ENCODE data around the gene SCIMP.
A peak's percentile ranks its signal among the peaks of the same experiment; 100 is the strongest.
"Not testable (repeated sequence)": the region's sequence is repeated elsewhere in the genome, so short reads cannot be mapped to it uniquely, and the experiment has no call there.

SCIMP gene

DNA sequence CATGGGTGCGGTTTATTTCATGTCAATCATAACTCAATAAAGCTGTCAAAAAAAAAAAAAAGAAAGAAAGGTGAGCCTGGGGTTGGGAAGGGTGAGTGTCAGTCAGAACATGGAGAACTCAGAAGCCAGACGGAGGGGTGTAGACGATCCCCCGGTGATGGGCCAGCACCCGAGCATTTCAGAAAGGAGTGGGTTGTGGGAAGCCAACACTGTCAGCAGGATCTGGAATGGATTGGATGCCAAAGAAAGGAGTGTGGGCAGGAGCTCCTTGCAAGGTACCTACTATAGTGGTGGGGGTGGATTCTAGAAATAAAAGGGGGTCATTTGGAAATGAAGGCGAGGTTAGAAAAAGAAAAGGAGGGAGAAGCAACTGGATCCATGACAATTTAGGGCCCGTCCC lies 19.8 kb upstream of the SCIMP start:
- Mint-ChIP-seq H3K9me3 (no peaks in the 10 kb centered on the region), H3K4me3 (no peak overlapping the region), H3K4me1 (ENCODE audit: low read depth) (peaks cover 20% of the 10 kb centered on the region), H3K36me3 (ENCODE audit: low read depth) (peaks cover 86% of the 10 kb centered on the region), H3K27ac (peak overlapping the region; percentile 67), H3K27me3 (no peaks in the 10 kb centered on the region)
- intact Hi-C loops (cut with micrococcal nuclease): no loop called here

- H3K4me3 Mint-ChIP-seq: no peak overlapping the region
- no peaks in the 10 kb centered on the region for H3K9me3 Mint-ChIP-seq
- no peak overlapping the region for H3K27ac Mint-ChIP-seq
- peaks cover 91% of the 10 kb centered on the region for H3K36me3 Mint-ChIP-seq (ENCODE audit: low read depth)
- H3K4me1 Mint-ChIP-seq (ENCODE audit: low read depth): peaks cover 12% of the 10 kb centered on the region
- intact Hi-C loops (cut with micrococcal nuclease): loop anchor here (10.0 kb wide), 1 partner anchor 55 kb away; no protein-coding TSS in a partner anchor
- H3K27me3 Mint-ChIP-seq: no peaks in the 10 kb centered on the region
Measured at GRCh38 chr17:5249615-5250014, 15.0 kb upstream of the SCIMP start.

- Mint-ChIP-seq H3K4me3 (no peak overlapping the region), H3K36me3 (ENCODE audit: low read depth) (peaks cover 85% of the 10 kb centered on the region), H3K9me3 (no peaks in the 10 kb centered on the region), H3K27me3 (no peaks in the 10 kb centered on the region), H3K27ac (no peak overlapping the region), H3K4me1 (ENCODE audit: low read depth) (peaks cover 6% of the 10 kb centered on the region)
- intact Hi-C loops (cut with micrococcal nuclease): loop anchor here (10.0 kb wide), 1 partner anchor 56 kb away; no protein-coding TSS in a partner anchor
Measured at GRCh38 chr17:5248821-5249479, 14.3 kb upstream of the SCIMP start.

- H3K36me3 Mint-ChIP-seq (ENCODE audit: low read depth): peaks cover 81% of the 10 kb centered on the region
- intact Hi-C loops (cut with micrococcal nuclease): loop anchor here (10.0 kb wide), 1 partner anchor 57 kb away; no protein-coding TSS in a partner anchor
- H3K4me1 Mint-ChIP-seq (ENCODE audit: low read depth): peaks cover 6% of the 10 kb centered on the region
- no peaks in the 10 kb centered on the region for H3K9me3 Mint-ChIP-seq
- no peak overlapping the region for H3K27ac Mint-ChIP-seq
- H3K27me3 Mint-ChIP-seq: no peaks in the 10 kb centered on the region
- H3K4me3 Mint-ChIP-seq: no peak overlapping the region
Measured at GRCh38 chr17:5247621-5248020, 13.0 kb upstream of the SCIMP start.

DNA sequence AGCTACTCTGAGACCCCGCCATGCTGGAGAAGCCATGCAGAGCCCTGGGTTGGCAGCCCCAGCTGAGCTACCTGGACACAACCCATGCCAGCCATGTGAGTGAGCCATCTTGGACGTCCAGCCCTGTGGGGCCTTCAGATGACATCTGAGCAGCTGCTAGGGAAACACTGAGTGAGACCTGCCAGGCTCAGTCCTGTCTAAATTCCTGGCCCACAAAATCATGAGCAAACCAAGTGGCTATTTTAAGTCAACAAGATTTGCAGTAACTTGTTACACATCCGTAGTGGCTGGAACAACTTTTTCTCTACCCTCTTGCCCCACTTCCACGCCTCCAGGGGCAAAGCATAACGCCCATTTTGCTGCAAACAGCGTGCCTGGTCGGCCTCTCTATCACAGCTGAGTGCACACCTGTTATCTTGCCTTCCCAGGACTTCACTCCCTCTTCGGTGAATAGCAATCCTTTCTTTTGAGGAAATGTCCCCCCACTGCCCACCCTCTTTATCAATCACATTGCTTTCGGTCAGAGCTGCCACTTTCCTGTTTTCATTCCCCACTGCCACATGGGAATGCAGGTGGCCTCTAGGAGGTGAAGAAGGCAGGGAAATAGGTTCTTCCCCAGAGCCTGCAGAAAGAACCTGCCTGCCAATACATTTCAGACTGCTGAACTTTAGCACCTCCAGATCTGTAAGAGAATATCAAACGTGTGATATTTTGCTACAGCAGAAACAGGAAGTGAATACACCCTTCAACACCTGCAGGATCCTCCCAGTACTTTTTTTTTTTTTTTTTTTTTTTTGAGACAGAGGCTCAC lies 7.4 kb upstream of the SCIMP start:
- no peak overlapping the region for H3K27ac Mint-ChIP-seq
- intact Hi-C loops (cut with micrococcal nuclease): loop anchor here (10.0 kb wide), 1 partner anchor 63 kb away; no protein-coding TSS in a partner anchor
- H3K4me1 Mint-ChIP-seq (ENCODE audit: low read depth): peaks cover 22% of the 10 kb centered on the region
- no peaks in the 10 kb centered on the region for H3K9me3 Mint-ChIP-seq
- no peak overlapping the region for H3K4me3 Mint-ChIP-seq
- peaks cover 76% of the 10 kb centered on the region for H3K36me3 Mint-ChIP-seq (ENCODE audit: low read depth)
- peaks cover 5% of the 10 kb centered on the region for H3K27me3 Mint-ChIP-seq

DNA sequence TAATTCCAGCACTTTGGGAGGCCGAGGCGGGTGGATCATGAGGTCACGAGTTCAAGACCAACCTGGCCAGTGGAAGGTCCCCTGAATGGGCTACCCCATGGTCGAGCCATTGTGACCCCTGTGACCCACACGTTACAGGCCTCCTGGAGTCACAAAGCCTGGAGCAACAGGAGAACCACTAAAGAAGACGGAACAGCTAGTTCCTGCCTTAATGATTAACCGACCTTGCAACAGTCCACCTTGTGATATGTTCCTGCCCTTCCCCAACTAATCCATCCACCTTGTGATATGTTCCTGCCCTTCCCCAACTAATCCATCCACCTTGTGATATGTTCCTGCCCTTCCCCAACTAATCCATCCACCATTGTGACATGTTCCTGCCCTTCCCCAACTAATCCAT lies 5.1 kb upstream of the SCIMP start:
- H3K27ac Mint-ChIP-seq, H3K4me3 Mint-ChIP-seq, H3K9me3 Mint-ChIP-seq, H3K27me3 Mint-ChIP-seq: not testable (repeated sequence)
- peaks cover 56% of the 10 kb centered on the region for H3K36me3 Mint-ChIP-seq (ENCODE audit: low read depth)
- intact Hi-C loops (cut with micrococcal nuclease): loop anchor here (10.0 kb wide), 1 partner anchor 65 kb away; no protein-coding TSS in a partner anchor
- peaks cover 33% of the 10 kb centered on the region for H3K4me1 Mint-ChIP-seq (ENCODE audit: low read depth)

DNA sequence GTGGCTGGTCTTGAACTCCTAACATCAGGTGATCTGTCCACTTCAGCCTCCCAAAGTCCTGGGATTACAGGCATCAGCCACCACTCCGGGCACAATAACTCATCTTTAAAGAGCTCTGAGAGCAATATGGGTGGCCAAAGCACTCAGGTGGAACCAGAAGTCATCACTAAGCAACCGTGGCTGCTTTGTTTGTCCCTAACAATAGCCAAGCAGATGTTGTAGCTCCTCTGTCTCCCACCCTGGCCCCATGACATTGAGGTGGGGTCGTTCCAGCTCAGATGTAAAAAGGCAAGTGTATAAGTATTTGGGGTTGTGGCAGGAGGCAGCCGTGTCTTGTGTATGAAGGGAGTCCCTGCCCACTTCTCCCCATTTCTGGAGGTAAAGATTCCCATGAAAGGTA lies 3.7 kb upstream of the SCIMP start:
- H3K27ac Mint-ChIP-seq: no peak overlapping the region
- H3K27me3 Mint-ChIP-seq: peaks cover 5% of the 10 kb centered on the region
- H3K4me1 Mint-ChIP-seq (ENCODE audit: low read depth): peaks cover 47% of the 10 kb centered on the region
- H3K4me3 Mint-ChIP-seq: no peak overlapping the region
- H3K36me3 Mint-ChIP-seq (ENCODE audit: low read depth): peaks cover 66% of the 10 kb centered on the region
- intact Hi-C loops (cut with micrococcal nuclease): no loop called here
- H3K9me3 Mint-ChIP-seq: no peaks in the 10 kb centered on the region

DNA sequence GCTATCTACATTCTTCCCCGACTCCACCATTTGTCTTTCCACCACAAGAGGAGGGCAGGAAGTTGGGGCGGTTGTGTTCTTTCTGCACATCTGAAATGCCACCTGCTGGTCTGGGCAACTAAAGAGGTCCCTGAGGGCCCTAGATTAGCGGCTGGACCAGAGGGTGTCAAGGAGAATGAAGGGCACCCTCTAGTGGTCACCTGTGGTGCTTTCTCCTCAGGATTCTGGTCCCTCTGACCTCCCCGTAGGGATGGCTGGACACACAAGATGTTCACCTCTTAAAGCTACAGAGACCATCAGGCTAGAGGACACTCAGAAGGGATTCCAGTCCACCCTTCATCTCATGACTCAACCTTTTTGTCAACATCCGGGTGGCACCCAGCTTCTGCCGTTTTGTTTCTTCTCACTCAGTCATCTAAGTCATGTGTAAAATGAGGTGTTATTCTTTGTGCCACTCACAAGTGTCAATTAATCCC lies 2.9 kb upstream of the SCIMP start:
- no peaks in the 10 kb centered on the region for H3K9me3 Mint-ChIP-seq
- intact Hi-C loops (cut with micrococcal nuclease): loop anchor here (1.0 kb wide), 1 partner anchor 40 kb away; no protein-coding TSS in a partner anchor
- peaks cover 5% of the 10 kb centered on the region for H3K27me3 Mint-ChIP-seq
- H3K36me3 Mint-ChIP-seq (ENCODE audit: low read depth): peaks cover 66% of the 10 kb centered on the region
- H3K4me3 Mint-ChIP-seq: peak overlapping the region; percentile 68
- H3K27ac Mint-ChIP-seq: peak overlapping the region; percentile 56
- peaks cover 54% of the 10 kb centered on the region for H3K4me1 Mint-ChIP-seq (ENCODE audit: low read depth)

DNA sequence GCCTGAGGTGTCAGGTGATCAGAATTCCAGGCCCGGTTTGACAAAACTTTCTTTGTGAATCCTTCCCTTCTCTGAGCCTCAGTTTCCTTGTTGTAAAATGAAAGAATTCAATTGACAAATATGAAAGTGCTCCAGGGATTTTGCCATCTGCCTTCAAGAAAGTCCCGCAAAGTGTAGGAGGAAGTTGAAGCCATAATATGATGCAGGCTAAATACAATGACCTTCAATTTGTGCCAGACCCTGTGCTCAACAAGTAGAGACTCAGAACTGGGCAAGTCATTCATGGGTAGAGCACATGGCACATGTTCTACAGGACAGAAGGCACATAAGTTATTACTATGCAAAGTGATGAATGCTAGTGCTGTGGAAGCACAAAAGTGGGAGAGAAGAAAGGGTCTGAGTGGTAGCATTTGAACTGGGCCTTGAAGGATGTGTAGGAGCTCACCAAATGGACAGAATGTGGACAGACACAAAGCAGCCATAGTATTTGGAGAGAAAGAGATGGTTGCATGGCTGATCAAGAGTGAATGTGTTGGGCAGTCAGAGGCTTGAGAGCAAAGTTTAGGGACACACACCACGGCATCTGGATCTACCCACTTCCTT lies 2.4 kb upstream of the SCIMP start:
- Mint-ChIP-seq H3K27ac (peak overlapping the region; percentile 56), H3K9me3 (no peaks in the 10 kb centered on the region), H3K4me3 (peak overlapping the region; percentile 68), H3K27me3 (peaks cover 5% of the 10 kb centered on the region), H3K4me1 (ENCODE audit: low read depth) (peaks cover 60% of the 10 kb centered on the region), H3K36me3 (ENCODE audit: low read depth) (peaks cover 66% of the 10 kb centered on the region)
- intact Hi-C loops (cut with micrococcal nuclease): loop anchor here (1.0 kb wide), 1 partner anchor 40 kb away; no protein-coding TSS in a partner anchor

DNA sequence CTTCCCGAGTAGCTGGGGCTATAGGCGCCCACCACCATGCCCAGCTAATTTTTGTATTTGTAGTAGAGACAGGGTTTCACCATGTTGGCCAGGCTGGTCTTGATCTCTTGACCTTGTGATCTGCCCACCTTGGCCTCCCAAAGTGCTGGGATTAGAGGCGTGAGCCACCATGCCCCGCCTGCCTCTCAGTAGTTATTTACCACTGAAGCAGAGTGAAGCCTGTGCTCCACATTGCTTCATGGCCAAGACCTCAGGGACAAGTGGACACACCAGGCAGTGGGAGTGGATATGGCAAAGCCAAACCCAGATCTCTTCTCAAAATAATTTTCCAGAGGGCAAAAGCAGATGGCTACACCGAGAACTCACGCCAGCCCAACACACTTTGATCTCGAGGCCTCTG lies 1.2 kb downstream of the SCIMP start:
- Mint-ChIP-seq H3K27ac (peak overlapping the region; percentile 92), H3K36me3 (ENCODE audit: low read depth) (peaks cover 66% of the 10 kb centered on the region), H3K4me3 (peak overlapping the region; percentile 87), H3K4me1 (ENCODE audit: low read depth) (peaks cover 85% of the 10 kb centered on the region)
- intact Hi-C loops (cut with micrococcal nuclease); H3K9me3 Mint-ChIP-seq; H3K27me3 Mint-ChIP-seq: not testable (repeated sequence)

DNA sequence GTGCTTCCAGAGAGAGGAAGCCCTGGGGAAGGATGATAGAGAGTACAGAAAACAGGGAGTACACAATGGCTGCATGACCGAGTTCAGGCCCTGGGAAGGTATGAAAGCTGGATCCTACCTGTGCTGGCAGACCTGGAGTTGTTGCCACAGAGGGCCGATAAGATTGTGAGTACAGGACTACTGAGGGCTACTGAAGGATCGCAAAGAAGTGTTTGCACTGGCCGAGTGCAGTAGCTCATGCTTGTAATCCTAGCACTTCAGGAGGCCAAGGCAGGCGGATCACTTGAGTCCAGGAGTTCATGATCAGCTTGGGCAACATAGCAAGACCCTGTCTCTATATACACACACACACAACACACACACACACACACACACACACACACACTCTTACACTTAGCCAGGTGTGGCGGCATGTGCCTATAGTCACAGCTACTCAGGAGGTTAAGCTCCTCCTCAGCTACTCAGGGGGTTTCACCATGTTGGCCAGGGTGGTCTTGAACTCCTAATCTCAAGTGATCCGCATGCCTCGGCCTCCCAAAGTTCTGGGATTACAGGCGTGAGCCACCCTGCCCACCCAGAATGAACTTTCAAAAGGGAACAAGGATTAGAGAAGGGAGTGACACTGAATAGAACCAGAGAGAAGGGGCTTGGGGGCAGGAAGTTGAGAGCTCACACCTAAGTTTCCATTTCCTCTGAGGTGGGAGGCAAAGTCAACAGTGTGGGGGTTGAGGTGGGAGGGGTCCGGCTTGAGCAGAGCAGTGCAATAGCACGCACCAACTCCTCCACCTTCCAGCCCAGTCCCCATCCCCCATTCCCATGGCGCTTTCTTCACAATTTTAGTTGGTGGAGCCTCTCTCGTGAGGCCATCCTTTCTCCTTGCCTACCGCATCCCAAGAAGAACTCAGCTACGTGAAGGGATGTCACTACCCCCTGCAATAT lies 7.5 kb downstream of the SCIMP start:
- H3K27ac Mint-ChIP-seq: peak overlapping the region; percentile 65
- intact Hi-C loops (cut with micrococcal nuclease): no loop called here
- H3K4me1 Mint-ChIP-seq (ENCODE audit: low read depth): peaks cover 87% of the 10 kb centered on the region
- no peaks in the 10 kb centered on the region for H3K9me3 Mint-ChIP-seq
- H3K36me3 Mint-ChIP-seq (ENCODE audit: low read depth): peaks cover 91% of the 10 kb centered on the region
- no peaks in the 10 kb centered on the region for H3K27me3 Mint-ChIP-seq
- peak overlapping the region; percentile 58 for H3K4me3 Mint-ChIP-seq

DNA sequence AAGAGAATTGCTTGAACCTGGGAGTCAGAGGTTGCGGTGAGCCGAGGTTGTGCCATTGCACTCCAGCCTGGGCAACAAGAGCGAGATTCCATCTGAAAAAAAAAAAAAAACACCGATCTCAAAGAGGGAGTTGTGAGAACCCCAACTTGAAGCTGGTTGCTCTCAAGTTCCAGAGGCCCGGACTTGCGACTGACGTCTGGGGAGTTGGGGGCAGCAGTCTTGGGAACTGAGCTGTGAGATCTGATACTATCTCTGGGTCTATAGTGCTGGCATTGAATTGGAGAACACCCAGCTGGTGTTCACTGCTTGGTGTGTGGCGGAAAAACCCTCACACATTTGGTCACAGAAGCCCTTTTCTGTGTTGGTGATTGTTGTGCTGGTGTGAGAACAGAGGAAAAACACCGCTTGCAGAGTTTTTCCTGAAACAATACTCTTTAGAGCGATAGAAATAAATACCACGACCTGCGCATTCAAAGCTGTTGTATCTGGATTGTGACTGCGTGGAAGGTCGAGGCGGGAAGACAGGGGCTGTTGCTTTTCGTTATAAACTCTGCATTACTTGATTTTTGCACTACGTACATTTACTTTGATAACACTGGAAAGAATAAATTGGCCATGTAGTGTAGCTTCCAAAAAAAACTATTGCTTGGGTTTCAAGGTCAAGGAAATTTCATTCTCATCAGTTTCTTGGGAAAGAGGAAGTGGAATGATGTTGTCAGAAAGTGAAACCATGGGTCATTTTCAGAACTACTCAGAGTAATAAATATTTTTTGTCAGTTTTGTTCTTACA lies 8.8 kb downstream of the SCIMP start:
- H3K4me3 Mint-ChIP-seq: peak overlapping the region; percentile 55
- intact Hi-C loops (cut with micrococcal nuclease): no loop called here
- no peaks in the 10 kb centered on the region for H3K9me3 Mint-ChIP-seq
- peak overlapping the region; percentile 65 for H3K27ac Mint-ChIP-seq
- peaks cover 82% of the 10 kb centered on the region for H3K4me1 Mint-ChIP-seq (ENCODE audit: low read depth)
- H3K36me3 Mint-ChIP-seq (ENCODE audit: low read depth): peaks cover 91% of the 10 kb centered on the region
- H3K27me3 Mint-ChIP-seq: no peaks in the 10 kb centered on the region
